ENCODE results near the gene PPIA.

DNA sequence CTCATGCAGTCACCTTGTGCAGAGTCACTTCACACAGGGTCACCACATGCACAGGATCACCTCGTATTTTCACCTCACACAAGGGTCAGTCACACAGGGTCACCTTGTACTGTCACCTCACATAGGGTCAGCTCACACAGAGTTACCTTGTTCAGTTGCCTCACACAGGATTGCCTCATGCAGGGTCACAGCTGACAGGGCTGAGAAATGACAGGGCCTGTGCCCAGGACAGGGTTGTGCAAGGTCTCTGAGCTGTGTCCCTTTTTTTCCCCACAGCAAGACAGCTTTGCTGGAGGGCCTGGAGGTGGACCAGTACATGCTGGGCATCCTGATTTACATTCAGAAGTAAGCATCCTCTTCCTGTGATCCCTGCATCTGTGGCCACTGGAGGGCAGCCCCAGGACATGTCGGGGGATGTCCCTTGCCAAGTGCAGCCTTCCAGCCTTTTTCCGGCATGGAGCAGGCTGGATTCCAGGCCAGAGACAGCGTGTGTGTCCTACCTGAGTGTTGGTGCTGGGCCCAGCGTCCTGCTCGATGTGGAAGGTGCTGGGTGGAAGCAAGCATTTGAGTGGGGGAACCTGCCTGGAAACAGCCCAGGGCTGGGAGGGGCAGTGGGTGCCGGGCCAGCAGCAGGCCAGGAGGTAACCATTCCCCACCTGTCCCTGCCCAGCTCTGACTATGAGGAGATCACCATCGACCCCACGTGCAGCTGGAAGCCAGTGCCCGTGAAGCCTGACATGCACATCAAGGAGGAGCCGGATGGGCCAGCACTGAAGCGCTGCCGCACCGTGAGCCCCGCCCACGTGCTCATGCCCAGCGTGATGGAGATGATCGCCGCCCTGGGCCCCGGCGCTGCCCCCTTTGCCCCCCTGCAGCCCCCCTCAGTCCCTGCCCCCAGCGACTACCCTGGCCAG, 31.6 kb upstream of the PPIA start:
- TF ChIP-seq SPI1 (IDR thresholded peaks at IDR 0.05; ENCODE audit: low read depth, low read length) (no peak), POU2F2 (IDR thresholded peaks at IDR 0.05; ENCODE audit: low read depth, low read length) (no peak)
